ENCODE measurements around the gene HHIPL1.
"Not testable (repeated sequence)": the region's sequence is repeated elsewhere in the genome, so short reads cannot be mapped to it uniquely, and the experiment has no call there.

Gene HHIPL1

GRCh38 chr14:99635116-99635515, 9.8 kb upstream of the HHIPL1 start:
- DNase-seq (ENCODE audit: low read depth) = no peak

- DNase-seq (ENCODE audit: low read depth) = no peak
Observed at GRCh38 chr14:99636487-99636886, 8.4 kb upstream of the HHIPL1 start.

- DNase-seq (ENCODE audit: low read depth) = no peak
Observed at GRCh38 chr14:99637624-99638023, 7.3 kb upstream of the HHIPL1 start.

- DNase-seq (ENCODE audit: low read depth) = not testable (repeated sequence)
Observed at GRCh38 chr14:99642771-99643170, 2.2 kb upstream of the HHIPL1 start.

GRCh38 chr14:99643343-99643742, 1.6 kb upstream of the HHIPL1 start:
- DNase-seq (ENCODE audit: low read depth) = no peak

- no peak for DNase-seq (ENCODE audit: low read depth)
Observed at GRCh38 chr14:99644035-99644587, 818 bp upstream of the HHIPL1 start.

GRCh38 chr14:99645545-99646505, 896 bp downstream of the HHIPL1 start:
- DNase-seq (ENCODE audit: low read depth) = no peak

GRCh38 chr14:99647411-99647810, 2.5 kb downstream of the HHIPL1 start:
- no peak for DNase-seq (ENCODE audit: low read depth)

GRCh38 chr14:99648027-99648784, 3.3 kb downstream of the HHIPL1 start:
- DNase-seq (ENCODE audit: low read depth) = no peak

- DNase-seq (ENCODE audit: low read depth) = no peak
Observed at GRCh38 chr14:99649219-99649618, 4.3 kb downstream of the HHIPL1 start.

GRCh38 chr14:99649643-99650042, 4.7 kb downstream of the HHIPL1 start:
- no peak for DNase-seq (ENCODE audit: low read depth)

- DNase-seq (ENCODE audit: low read depth) = no peak
Observed at GRCh38 chr14:99650189-99650588, 5.3 kb downstream of the HHIPL1 start.

- DNase-seq (ENCODE audit: low read depth) = no peak
Observed at GRCh38 chr14:99651953-99652746, 7.2 kb downstream of the HHIPL1 start.

GRCh38 chr14:99654235-99654985, 9.5 kb downstream of the HHIPL1 start:
- no peak for DNase-seq (ENCODE audit: low read depth)

- no peak for DNase-seq (ENCODE audit: low read depth)
Observed at GRCh38 chr14:99655521-99655920, 10.6 kb downstream of the HHIPL1 start.

GRCh38 chr14:99656171-99656570, 11.2 kb downstream of the HHIPL1 start:
- DNase-seq (ENCODE audit: low read depth) = no peak

- DNase-seq (ENCODE audit: low read depth) = no peak
Observed at GRCh38 chr14:99657645-99658155, 12.8 kb downstream of the HHIPL1 start.

- no peak for DNase-seq (ENCODE audit: low read depth)
Observed at GRCh38 chr14:99658218-99658845, 13.4 kb downstream of the HHIPL1 start.

GRCh38 chr14:99659333-99659741, 14.4 kb downstream of the HHIPL1 start:
- DNase-seq (ENCODE audit: low read depth) = no peak

- DNase-seq (ENCODE audit: low read depth) = no peak
Observed at GRCh38 chr14:99660006-99660566, 15.2 kb downstream of the HHIPL1 start.

Measured in activated T-helper 1 cell treated with Interleukin-2 at 50 U/mL for 16 hours (primary cell).